Activated CD4-positive, alpha-beta memory T cell treated with anti-CD3 and anti-CD28 coated beads for 36 hours (primary cell): ENCODE data around the gene ATP2B2. TPM values are rescaled to one million over a fixed set of nuclear protein-coding genes. Genes with fewer than 3 reads are reported as not detected.

Source experiments
- CTCF ChIA-PET: fragments of 350-600 bp; sonication (Branson Sonifier 250); formaldehyde crosslinking; loops from one replicate; lab custom pipeline; 2021; ENCODE audit warnings: antibody characterized with exemption, inconsistent platforms; lab: Charles Lee
- POLR2A ChIA-PET: fragments of 350-600 bp; sonication (Branson Sonifier 250); formaldehyde crosslinking; loops from one replicate; lab custom pipeline; 2021; ENCODE audit warnings: antibody characterized with exemption; lab: Charles Lee
- DNase-seq: peaks from one replicate; pipeline ENCODE4 v3.0.0-alpha.2; 2020
- H3K27ac Mint-ChIP-seq: one replicate; pipeline ENCODE4 v1.8.0; 2021; ENCODE audit warnings: mixed read lengths
- H3K27me3 Mint-ChIP-seq: one replicate; pipeline ENCODE4 v1.8.0; 2021; ENCODE audit warnings: mixed read lengths
- H3K36me3 Mint-ChIP-seq: one replicate; pipeline ENCODE4 v1.8.0; 2021; ENCODE audit warnings: mixed read lengths
- H3K4me1 Mint-ChIP-seq: one replicate; pipeline ENCODE4 v1.8.0; 2021; ENCODE audit warnings: low read depth, mixed read lengths
- H3K4me3 Mint-ChIP-seq: one replicate; pipeline ENCODE4 v1.8.0; 2021; ENCODE audit warnings: mild to moderate bottlenecking, mixed read lengths
- H3K9me3 Mint-ChIP-seq: one replicate; pipeline ENCODE4 v1.8.0; 2021; ENCODE audit warnings: mixed read lengths
- intact Hi-C: fragments of 100-400 bp; cut with micrococcal nuclease; formaldehyde crosslinking; loops from one replicate; pipeline ENCODE4 v1.15.1; 2023
- total RNA-seq, 2 experiments: library from RNA; stranded (reverse); gene quantifications; one replicate each; pipeline ENCODE4 v1.2.3, GENCODE V29; 2021

Gene ATP2B2
- total RNA-seq, 2 experiments from 2014 or later: 0.05 TPM; not detected in 1

GRCh38 chr3:10371167-10371566, 134.2 kb downstream of the ATP2B2 start:
- Mint-ChIP-seq H3K4me1 (peaks cover 30% of the 10 kb centered on the region), H3K27me3 (peaks cover 13% of the 10 kb centered on the region), H3K9me3 (peaks cover 9% of the 10 kb centered on the region), H3K36me3 (peaks cover 3% of the 10 kb centered on the region), H3K4me3 (no peak overlapping the region), H3K27ac (no peak overlapping the region)
- DNase-seq: no peak
- POLR2A ChIA-PET: no interaction called here
- intact Hi-C loops: no loop called here
- CTCF ChIA-PET: no interaction called here

- peaks cover 9% of the 10 kb centered on the region for H3K9me3 Mint-ChIP-seq
- POLR2A ChIA-PET: no interaction called here
- H3K4me1 Mint-ChIP-seq: peaks cover 37% of the 10 kb centered on the region
- peaks cover 3% of the 10 kb centered on the region for H3K36me3 Mint-ChIP-seq
- H3K27me3 Mint-ChIP-seq: peaks cover 13% of the 10 kb centered on the region
- intact Hi-C loops: no loop called here
- peak; percentile 35 for DNase-seq
- H3K4me3 Mint-ChIP-seq: no peak overlapping the region
- H3K27ac Mint-ChIP-seq: no peak overlapping the region
- CTCF ChIA-PET: no interaction called here
Measured at GRCh38 chr3:10370429-10370828, 135.0 kb downstream of the ATP2B2 start.

- ChIA-PET CTCF (no interaction called here), POLR2A (no interaction called here)
- H3K4me3 Mint-ChIP-seq: no peak overlapping the region
- H3K9me3 Mint-ChIP-seq: peaks cover 9% of the 10 kb centered on the region
- no peak for DNase-seq
- intact Hi-C loops: loop anchor here (10.0 kb wide), 2 partner anchors 186 to 1256 kb away; no protein-coding TSS in a partner anchor
- H3K27me3 Mint-ChIP-seq: peaks cover 13% of the 10 kb centered on the region
- no peak overlapping the region for H3K27ac Mint-ChIP-seq
- H3K4me1 Mint-ChIP-seq: peaks cover 50% of the 10 kb centered on the region
- peaks cover 3% of the 10 kb centered on the region for H3K36me3 Mint-ChIP-seq
Measured at GRCh38 chr3:10368512-10368911, 136.9 kb downstream of the ATP2B2 start.

GRCh38 chr3:10367506-10367905, 137.9 kb downstream of the ATP2B2 start:
- H3K27me3 Mint-ChIP-seq: peaks cover 13% of the 10 kb centered on the region
- H3K4me3 Mint-ChIP-seq: no peak overlapping the region
- H3K36me3 Mint-ChIP-seq: peaks cover 3% of the 10 kb centered on the region
- H3K4me1 Mint-ChIP-seq: peaks cover 54% of the 10 kb centered on the region
- CTCF ChIA-PET: no interaction called here
- POLR2A ChIA-PET: no interaction called here
- H3K27ac Mint-ChIP-seq: no peak overlapping the region
- no peak for DNase-seq
- peaks cover 9% of the 10 kb centered on the region for H3K9me3 Mint-ChIP-seq
- intact Hi-C loops: loop anchor here (2.0 to 10.0 kb wide), 4 partner anchors 21 to 1257 kb away; no protein-coding TSS in a partner anchor

- POLR2A ChIA-PET: no interaction called here
- CTCF ChIA-PET: interaction anchor here (1.1 to 1.9 kb wide), 2 partner anchors 23 to 372 kb away, joined by 4 to 6 read pairs; no protein-coding TSS in a partner anchor
- no peak overlapping the region for H3K4me3 Mint-ChIP-seq
Measured at GRCh38 chr3:10366651-10367101, 138.7 kb downstream of the ATP2B2 start.

GRCh38 chr3:10365791-10366190, 139.6 kb downstream of the ATP2B2 start:
- POLR2A ChIA-PET: no interaction called here
- no peak overlapping the region for H3K27ac Mint-ChIP-seq
- intact Hi-C loops: loop anchor here (2.0 to 10.0 kb wide), 4 partner anchors 23 to 1259 kb away; no protein-coding TSS in a partner anchor

More at GRCh38 chr3:10366651-10367101, 138.7 kb downstream of the ATP2B2 start:
- peaks cover 18% of the 10 kb centered on the region for H3K27me3 Mint-ChIP-seq
- H3K4me1 Mint-ChIP-seq: peaks cover 54% of the 10 kb centered on the region
- intact Hi-C loops: loop anchor here (2.0 to 10.0 kb wide), 4 partner anchors 22 to 1258 kb away; no protein-coding TSS in a partner anchor
- peak; percentile 87 for DNase-seq
- peaks cover 9% of the 10 kb centered on the region for H3K9me3 Mint-ChIP-seq
- H3K27ac Mint-ChIP-seq: peak overlapping the region; percentile 59
- peaks cover 3% of the 10 kb centered on the region for H3K36me3 Mint-ChIP-seq

GRCh38 chr3:10365316-10365715, 140.1 kb downstream of the ATP2B2 start:
- no peaks in the 10 kb centered on the region for H3K9me3 Mint-ChIP-seq
- no peak overlapping the region for H3K4me3 Mint-ChIP-seq
- intact Hi-C loops: loop anchor here (10.0 kb wide), 2 partner anchors 189 to 1259 kb away; no protein-coding TSS in a partner anchor
- no peak for DNase-seq
- ChIA-PET POLR2A (no interaction called here), CTCF (interaction anchor here (1.9 kb wide), 1 partner anchor 21 kb away, joined by 6 read pairs; no protein-coding TSS in a partner anchor)
- no peak overlapping the region for H3K27ac Mint-ChIP-seq
- H3K27me3 Mint-ChIP-seq: peaks cover 20% of the 10 kb centered on the region
- peaks cover 50% of the 10 kb centered on the region for H3K4me1 Mint-ChIP-seq
- H3K36me3 Mint-ChIP-seq: no peaks in the 10 kb centered on the region

More at GRCh38 chr3:10365791-10366190, 139.6 kb downstream of the ATP2B2 start:
- Mint-ChIP-seq H3K9me3 (peaks cover 3% of the 10 kb centered on the region), H3K4me1 (peaks cover 54% of the 10 kb centered on the region), H3K36me3 (no peaks in the 10 kb centered on the region), H3K27me3 (peaks cover 21% of the 10 kb centered on the region), H3K4me3 (no peak overlapping the region)
- CTCF ChIA-PET: interaction anchor here (1.1 to 1.9 kb wide), 2 partner anchors 22 to 372 kb away, joined by 4 to 6 read pairs; no protein-coding TSS in a partner anchor
- no peak for DNase-seq

GRCh38 chr3:10364806-10365205, 140.6 kb downstream of the ATP2B2 start:
- Mint-ChIP-seq H3K4me3 (no peak overlapping the region), H3K36me3 (no peaks in the 10 kb centered on the region), H3K9me3 (no peaks in the 10 kb centered on the region), H3K4me1 (peaks cover 47% of the 10 kb centered on the region), H3K27me3 (peaks cover 20% of the 10 kb centered on the region), H3K27ac (no peak overlapping the region)
- no peak for DNase-seq
- intact Hi-C loops: loop anchor here (10.0 kb wide), 2 partner anchors 190 to 1260 kb away; no protein-coding TSS in a partner anchor
- ChIA-PET CTCF (no interaction called here), POLR2A (no interaction called here)

- Mint-ChIP-seq H3K36me3 (no peaks in the 10 kb centered on the region), H3K4me3 (no peak overlapping the region), H3K9me3 (no peaks in the 10 kb centered on the region), H3K27me3 (peaks cover 18% of the 10 kb centered on the region), H3K4me1 (peaks cover 47% of the 10 kb centered on the region), H3K27ac (no peak overlapping the region)
- intact Hi-C loops: loop anchor here (10.0 kb wide), 2 partner anchors 191 to 1261 kb away; no protein-coding TSS in a partner anchor
- POLR2A ChIA-PET: no interaction called here
- peak; percentile 37 for DNase-seq
- CTCF ChIA-PET: no interaction called here
Measured at GRCh38 chr3:10363935-10364334, 141.5 kb downstream of the ATP2B2 start.

GRCh38 chr3:10361375-10361774, 144.0 kb downstream of the ATP2B2 start:
- Mint-ChIP-seq H3K36me3 (no peaks in the 10 kb centered on the region), H3K27ac (no peak overlapping the region), H3K9me3 (no peaks in the 10 kb centered on the region), H3K4me1 (peaks cover 33% of the 10 kb centered on the region), H3K4me3 (no peak overlapping the region), H3K27me3 (peaks cover 12% of the 10 kb centered on the region)
- DNase-seq: no peak
- intact Hi-C loops: loop anchor here (10.0 kb wide), 2 partner anchors 193 to 1263 kb away; no protein-coding TSS in a partner anchor
- ChIA-PET POLR2A (no interaction called here), CTCF (interaction anchor here (1.5 kb wide), 1 partner anchor 18 kb away, joined by 4 read pairs; no protein-coding TSS in a partner anchor)

- POLR2A ChIA-PET: no interaction called here
Measured at GRCh38 chr3:10360478-10360877, 144.9 kb downstream of the ATP2B2 start.

GRCh38 chr3:10359761-10360161, 145.6 kb downstream of the ATP2B2 start:
- Mint-ChIP-seq H3K4me1 (peaks cover 18% of the 10 kb centered on the region), H3K27me3 (peaks cover 12% of the 10 kb centered on the region), H3K9me3 (no peaks in the 10 kb centered on the region), H3K4me3 (no peak overlapping the region), H3K27ac (no peak overlapping the region), H3K36me3 (no peaks in the 10 kb centered on the region)
- intact Hi-C loops: loop anchor here (10.0 kb wide), 2 partner anchors 195 to 1265 kb away; no protein-coding TSS in a partner anchor
- ChIA-PET CTCF (interaction anchor here (1.8 kb wide), 1 partner anchor 15 kb away, joined by 6 read pairs; no protein-coding TSS in a partner anchor), POLR2A (no interaction called here)
- DNase-seq: no peak

More at GRCh38 chr3:10360478-10360877, 144.9 kb downstream of the ATP2B2 start:
- peaks cover 12% of the 10 kb centered on the region for H3K27me3 Mint-ChIP-seq
- H3K27ac Mint-ChIP-seq: no peak overlapping the region
- peaks cover 24% of the 10 kb centered on the region for H3K4me1 Mint-ChIP-seq
- intact Hi-C loops: loop anchor here (10.0 kb wide), 2 partner anchors 194 to 1264 kb away; no protein-coding TSS in a partner anchor
- H3K36me3 Mint-ChIP-seq: no peaks in the 10 kb centered on the region
- no peaks in the 10 kb centered on the region for H3K9me3 Mint-ChIP-seq
- no peak for DNase-seq
- CTCF ChIA-PET: interaction anchor here (1.8 kb wide), 1 partner anchor 16 kb away, joined by 6 read pairs; no protein-coding TSS in a partner anchor
- no peak overlapping the region for H3K4me3 Mint-ChIP-seq
